Neural progenitor cell (in vitro differentiated cells): ENCODE data around the gene ARFIP2. TPM values are rescaled to one million over a fixed set of nuclear protein-coding genes. Genes with fewer than 3 reads are reported as not detected.
A peak's percentile ranks its signal among the peaks of the same experiment; 100 is the strongest.

Source experiments
- DNase-seq: peaks from one replicate; pipeline ENCODE4 v3.0.0-alpha.2; 2016; ENCODE audit warnings: low spot score
- H2AFZ ChIP-seq: fragments of 200-600 bp; sonication (generic); replicated peaks from 2 replicates; pipeline ENCODE4 v1.6.1; 2016; ENCODE audit warnings: antibody characterized with exemption
- H3F3A ChIP-seq: fragments of 200-600 bp; sonication (generic); 2 replicates; pipeline ENCODE4 v1.6.1; 2016; ENCODE audit warnings: antibody characterized with exemption, low read depth
- H3K27ac ChIP-seq: fragments of 200-600 bp; sonication (generic); 2 replicates; pipeline ENCODE4 v1.5.1; 2016; ENCODE audit warnings: mild to moderate bottlenecking
- H3K27me3 ChIP-seq: fragments of 200-600 bp; sonication (generic); 2 replicates; pipeline ENCODE4 v1.6.1; 2016; ENCODE audit warnings: mild to moderate bottlenecking, moderate library complexity
- H3K36me3 ChIP-seq: fragments of 200-600 bp; sonication (generic); 2 replicates; pipeline ENCODE4 v1.5.1; 2016
- H3K4me1 ChIP-seq: fragments of 200-600 bp; sonication (generic); 2 replicates; pipeline ENCODE4 v1.6.1; 2016; ENCODE audit warnings: mixed run types
- H3K4me2 ChIP-seq: fragments of 200-600 bp; sonication (generic); 2 replicates; pipeline ENCODE4 v1.6.1; 2016
- H3K4me3 ChIP-seq: fragments of 200-600 bp; sonication (generic); 2 replicates; pipeline ENCODE4 v1.5.1; 2016
- H3K79me2 ChIP-seq: fragments of 200-600 bp; sonication (generic); 2 replicates; pipeline ENCODE4 v1.6.1; 2016; ENCODE audit warnings: low read depth
- H3K9ac ChIP-seq: fragments of 200-600 bp; sonication (generic); 2 replicates; pipeline ENCODE4 v1.6.1; 2016
- H3K9me3 ChIP-seq: fragments of 200-600 bp; sonication (generic); 2 replicates; pipeline ENCODE4 v1.5.1; 2016; ENCODE audit warnings: low read depth
- H4K20me1 ChIP-seq: fragments of 200-600 bp; sonication (generic); 2 replicates; pipeline ENCODE4 v1.6.1; 2016; ENCODE audit warnings: low read depth
- H3K27ac Mint-ChIP-seq: 3 replicates; pipeline ENCODE4 v1.8.0; 2021; ENCODE audit warnings: mixed read lengths
- H3K27me3 Mint-ChIP-seq: 2 replicates; pipeline ENCODE4 v1.8.0; 2022; ENCODE audit warnings: low read depth, mild to moderate bottlenecking, inconsistent platforms, moderate library complexity, mixed read lengths; ENCODE audit not compliant: insufficient read depth
- H3K36me3 Mint-ChIP-seq: 3 replicates; pipeline ENCODE4 v1.8.0; 2021; ENCODE audit warnings: mixed read lengths
- H3K4me1 Mint-ChIP-seq: 3 replicates; pipeline ENCODE4 v1.8.0; 2021; ENCODE audit warnings: mixed read lengths
- H3K4me3 Mint-ChIP-seq: 3 replicates; pipeline ENCODE4 v1.8.0; 2021; ENCODE audit warnings: mild to moderate bottlenecking, moderate library complexity, mixed read lengths
- H3K9me3 Mint-ChIP-seq: 3 replicates; pipeline ENCODE4 v1.8.0; 2020; ENCODE audit warnings: mixed read lengths
- EZH2 ChIP-seq: fragments of 200-600 bp; sonication (generic); IDR thresholded peaks from 2 replicates; pipeline ENCODE4 v1.6.1; 2017; ENCODE audit warnings: antibody characterized with exemption, mild to moderate bottlenecking, moderate library complexity
- EZH2phosphoT487 ChIP-seq: fragments of 200-600 bp; sonication (generic); IDR thresholded peaks from 2 replicates; pipeline ENCODE4 v1.6.1; 2017; ENCODE audit warnings: antibody characterized with exemption
- total RNA-seq: library from RNA; depleted of rRNA; stranded (reverse); fragments of >200 nt; gene quantifications from 2 replicates; pipeline ENCODE4 v1.2.3, GENCODE V29; 2015; ENCODE audit warnings: low replicate concordance
- TF ChIP-seq, protein P1 (sequence below): fragments of 200-600 bp; sonication (generic); IDR thresholded peaks from 2 replicates; pipeline ENCODE4 v1.5.1; 2017; ENCODE audit warnings: antibody characterized with exemption, mild to moderate bottlenecking

The ARFIP2 gene
- total RNA-seq, 1 donor from 2014 or later, result 40.2 TPM

DNA sequence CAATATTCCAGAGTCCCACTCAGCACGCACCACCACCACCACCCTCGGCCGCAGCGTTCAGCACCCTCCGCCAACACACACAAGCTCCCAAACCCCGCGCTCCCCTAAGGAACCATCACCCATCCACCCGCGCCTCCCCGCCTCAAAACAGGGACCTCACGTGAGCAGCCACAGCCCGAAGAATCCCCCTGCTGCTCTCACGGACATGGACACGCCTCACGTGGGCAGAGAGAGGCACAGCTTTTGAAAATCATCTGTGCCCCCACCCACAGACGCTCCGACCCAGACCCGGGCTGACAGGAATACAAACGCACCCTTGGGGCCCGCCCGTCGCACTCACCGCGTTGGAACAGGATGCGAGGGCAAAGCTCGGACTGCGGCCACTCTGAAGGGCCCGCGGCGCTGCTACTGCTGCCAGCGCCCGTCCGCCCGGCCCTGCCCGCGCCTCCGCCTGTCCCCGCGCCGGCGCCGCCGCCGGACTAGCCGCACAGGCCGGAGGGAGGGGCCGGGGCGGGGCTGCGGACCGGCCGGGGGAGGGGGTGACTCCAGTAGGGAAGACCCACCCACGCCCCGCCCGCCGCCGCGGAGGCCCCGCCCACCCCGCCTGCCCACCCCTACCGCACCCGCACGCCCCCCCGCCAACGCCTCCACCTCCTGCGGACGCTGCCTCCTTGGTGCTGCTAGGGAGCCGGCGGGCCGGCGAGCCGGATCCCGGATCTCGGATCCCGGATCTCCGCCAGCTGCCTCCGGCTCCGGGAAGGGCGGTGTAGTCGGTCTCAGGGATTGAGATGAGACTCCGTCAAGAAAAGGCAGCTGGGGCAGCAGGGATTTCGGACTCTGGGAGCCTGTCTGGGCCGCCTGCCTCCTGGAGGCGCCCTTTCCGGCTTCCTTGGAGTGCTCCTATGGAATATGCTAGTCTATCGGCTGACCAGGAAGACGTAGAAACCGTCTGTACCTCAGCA is 7.4 kb downstream of the ARFIP2 start, which contains the start of gene TRIM3:
Gene TRIM3 (minus strand): TSS at position 491 of the 962 bp plus-strand sequence. CDS start 8,246 bp downstream, outside the sequence.
- Histone ChIP-seq H3K27me3 (no peaks in the 10 kb centered on the region), H3K79me2 (peaks cover 11% of the 10 kb centered on the region), H3K27ac (peak within 1 kb of the TSS; percentile 88), H3K36me3 (no peaks in the 10 kb centered on the region), H3K4me2 (peak within 1 kb of the TSS; percentile 100), H3F3A (peaks cover 40% of the 10 kb centered on the region), H3K4me1 (peaks cover 13% of the 10 kb centered on the region), H3K9ac (peak within 1 kb of the TSS; percentile 52), H4K20me1 (no peaks in the 10 kb centered on the region), H3K4me3 (peak within 1 kb of the TSS; percentile 99), H2AFZ (peak within 1 kb of the TSS; percentile 100), H3K9me3 (no peaks in the 10 kb centered on the region)
- DNase-seq, result peak; percentile 97
- Mint-ChIP-seq H3K9me3 (no peaks in the 10 kb centered on the region), H3K27me3 (peaks cover 6% of the 10 kb centered on the region), H3K4me3 (peak within 1 kb of the TSS; percentile 93), H3K36me3 (peaks cover 10% of the 10 kb centered on the region), H3K4me1 (peaks cover 23% of the 10 kb centered on the region), H3K27ac (peak within 1 kb of the TSS; percentile 87)
- TF ChIP-seq EZH2phosphoT487 (no peak), EZH2 (no peak)
- TF ChIP-seq, protein P1, sequence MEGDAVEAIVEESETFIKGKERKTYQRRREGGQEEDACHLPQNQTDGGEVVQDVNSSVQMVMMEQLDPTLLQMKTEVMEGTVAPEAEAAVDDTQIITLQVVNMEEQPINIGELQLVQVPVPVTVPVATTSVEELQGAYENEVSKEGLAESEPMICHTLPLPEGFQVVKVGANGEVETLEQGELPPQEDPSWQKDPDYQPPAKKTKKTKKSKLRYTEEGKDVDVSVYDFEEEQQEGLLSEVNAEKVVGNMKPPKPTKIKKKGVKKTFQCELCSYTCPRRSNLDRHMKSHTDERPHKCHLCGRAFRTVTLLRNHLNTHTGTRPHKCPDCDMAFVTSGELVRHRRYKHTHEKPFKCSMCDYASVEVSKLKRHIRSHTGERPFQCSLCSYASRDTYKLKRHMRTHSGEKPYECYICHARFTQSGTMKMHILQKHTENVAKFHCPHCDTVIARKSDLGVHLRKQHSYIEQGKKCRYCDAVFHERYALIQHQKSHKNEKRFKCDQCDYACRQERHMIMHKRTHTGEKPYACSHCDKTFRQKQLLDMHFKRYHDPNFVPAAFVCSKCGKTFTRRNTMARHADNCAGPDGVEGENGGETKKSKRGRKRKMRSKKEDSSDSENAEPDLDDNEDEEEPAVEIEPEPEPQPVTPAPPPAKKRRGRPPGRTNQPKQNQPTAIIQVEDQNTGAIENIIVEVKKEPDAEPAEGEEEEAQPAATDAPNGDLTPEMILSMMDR, result peak; percentile 49

DNA sequence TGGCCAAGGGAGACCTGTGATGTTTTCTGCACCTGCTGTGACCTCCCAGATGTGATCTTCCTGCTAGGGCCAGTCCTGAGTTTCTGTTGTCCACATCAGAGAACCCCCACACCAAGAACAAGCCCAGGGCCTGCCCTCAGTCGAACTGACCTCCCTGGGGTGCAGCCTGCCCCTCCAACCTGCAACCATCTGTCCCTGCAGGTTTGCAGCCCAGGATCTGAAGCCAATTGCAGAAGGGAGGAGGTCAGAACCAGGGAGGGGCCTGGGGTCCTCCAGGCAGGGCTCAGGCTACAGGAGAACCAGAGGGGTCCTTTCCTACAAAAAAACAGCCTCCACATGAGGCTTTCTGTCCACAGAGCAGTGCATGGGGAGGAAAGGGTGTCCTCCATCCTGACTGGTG is 8.2 kb downstream of the ARFIP2 start:
- Mint-ChIP-seq H3K27me3 (peaks cover 6% of the 10 kb centered on the region), H3K4me1 (peaks cover 23% of the 10 kb centered on the region), H3K9me3 (no peaks in the 10 kb centered on the region), H3K27ac (no peak overlapping the region), H3K4me3 (peak overlapping the region; percentile 93), H3K36me3 (peaks cover 8% of the 10 kb centered on the region)
- no peak overlapping the region for H3K27ac ChIP-seq
- H4K20me1 ChIP-seq, result no peaks in the 10 kb centered on the region
- H3K9ac ChIP-seq, result peak overlapping the region; percentile 14
- no peak for DNase-seq
- H3K4me1 ChIP-seq, result peaks cover 13% of the 10 kb centered on the region
- H2AFZ ChIP-seq, result no peak overlapping the region
- H3K4me2 ChIP-seq, result peak overlapping the region; percentile 100
- H3F3A ChIP-seq, result peaks cover 41% of the 10 kb centered on the region
- TF ChIP-seq EZH2phosphoT487 (no peak), EZH2 (no peak)
- TF ChIP-seq, protein P1, result no peak
- no peaks in the 10 kb centered on the region for H3K36me3 ChIP-seq
- no peaks in the 10 kb centered on the region for H3K9me3 ChIP-seq
- H3K79me2 ChIP-seq, result peaks cover 11% of the 10 kb centered on the region
- no peaks in the 10 kb centered on the region for H3K27me3 ChIP-seq
- H3K4me3 ChIP-seq, result peak overlapping the region; percentile 99

DNA sequence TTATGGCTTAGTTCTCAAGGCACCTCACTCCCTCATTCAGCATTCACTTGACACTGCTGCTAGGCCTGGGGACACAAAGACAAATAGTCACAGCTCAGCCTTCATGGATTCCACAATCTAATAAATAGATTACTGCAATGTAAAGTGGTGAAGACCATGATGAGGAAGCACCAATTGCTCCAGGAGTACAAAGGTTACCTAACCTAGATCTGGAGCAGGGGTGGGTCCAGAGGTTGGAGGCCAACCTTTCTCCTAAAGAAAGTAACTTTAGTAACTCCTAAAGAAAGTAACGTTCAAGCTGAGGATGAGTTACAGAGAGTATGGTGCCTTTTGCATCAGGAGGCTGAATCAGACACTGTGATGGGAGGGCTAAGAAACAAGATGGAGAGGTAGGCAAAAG is 11.5 kb downstream of the ARFIP2 start:
- no peaks in the 10 kb centered on the region for H4K20me1 ChIP-seq
- TF ChIP-seq, protein P1, result no peak
- no peak for TF ChIP-seq EZH2phosphoT487
- no peak for TF ChIP-seq EZH2
- H3K27ac Mint-ChIP-seq, result no peak overlapping the region
- no peaks in the 10 kb centered on the region for H3K36me3 ChIP-seq
- no peak overlapping the region for H3K4me3 ChIP-seq
- H3K79me2 ChIP-seq, result peaks cover 11% of the 10 kb centered on the region
- no peaks in the 10 kb centered on the region for H3K9me3 ChIP-seq
- H3K27me3 Mint-ChIP-seq, result peaks cover 4% of the 10 kb centered on the region
- no peak overlapping the region for H3K27ac ChIP-seq
- peak overlapping the region; percentile 66 for H3K4me2 ChIP-seq
- H3K4me3 Mint-ChIP-seq, result no peak overlapping the region
- H3K4me1 ChIP-seq, result peaks cover 13% of the 10 kb centered on the region
- DNase-seq, result no peak
- no peak overlapping the region for H3K9ac ChIP-seq
- peaks cover 16% of the 10 kb centered on the region for H3K4me1 Mint-ChIP-seq
- H3F3A ChIP-seq, result peaks cover 24% of the 10 kb centered on the region
- peak overlapping the region; percentile 83 for H2AFZ ChIP-seq
- H3K36me3 Mint-ChIP-seq, result no peaks in the 10 kb centered on the region
- H3K27me3 ChIP-seq, result no peaks in the 10 kb centered on the region
- H3K9me3 Mint-ChIP-seq, result no peaks in the 10 kb centered on the region
